Measurements from ENCODE around the gene PHF11. TPM values are rescaled to one million over a fixed set of nuclear protein-coding genes. Genes with fewer than 3 reads are reported as not detected.

The PHF11 gene
- total and polyA plus RNA-seq, 2 donors (not counting 3 experiments of a cell fraction or from before 2014, with no cell fraction given): 12.9 to 32.4 TPM

- H3K79me2 ChIP-seq (ENCODE audit: control insufficient read depth, insufficient read depth, low read length): no peaks in the 10 kb centered on the region
- no peaks in the 10 kb centered on the region for H4K20me1 ChIP-seq (replicated peaks; ENCODE audit: control insufficient read depth, extremely low read depth, insufficient read depth, low read length)
- ChIA-PET CTCF (no interaction called here), POLR2A (no interaction called here)
- DNase-seq (ENCODE audit: low read depth, low spot score): no peak
- dilution Hi-C loops (cut with MboI; ENCODE audit: extremely low pct_ligation_motif_present, low sequenced_read_pairs) (no loop called here), intact Hi-C loops (cut with micrococcal nuclease) (no loop called here)
- no TSS peak for BruUV-seq (replicated peaks)
- H3K4me2 ChIP-seq (ENCODE audit: insufficient read depth, low read length): no peak overlapping the region
- no peak for FAIRE-seq
- H3K27ac ChIP-seq (ENCODE audit: insufficient read depth, low read depth, low read length): no peak overlapping the region
- no peaks in the 10 kb centered on the region for H3K36me3 ChIP-seq (ENCODE audit: control insufficient read depth in 2 of 2, extremely low read depth in 1 of 2, insufficient read depth in 2 of 2, low read length in 2 of 2)
- no peak overlapping the region for H3K4me3 ChIP-seq (replicated peaks in 1 of 3; ENCODE audit: insufficient read depth in 1 of 3, low read depth in 1 of 3, low read length in 3 of 3)
- no peak overlapping the region for H2AFZ ChIP-seq (ENCODE audit: low read depth, low read length)
- TF ChIP-seq JUN (IDR thresholded peaks at IDR 0.05; ENCODE audit: borderline replicate concordance, insufficient read depth, insufficient read length, low read depth): no peak
- no peak for TF ChIP-seq POLR2AphosphoS5 (IDR thresholded peaks at IDR 0.05; ENCODE audit: insufficient read depth, low read depth, low read length)
- TF ChIP-seq MYC (IDR thresholded peaks at IDR 0.05; ENCODE audit: low read depth, low read length): no peak
- no peak for TF ChIP-seq CTCF (IDR thresholded peaks at IDR 0.05; ENCODE audit: extremely low read depth in 1 of 2, insufficient read depth in 1 of 2, low read depth in 1 of 2, low read length in 2 of 2)
- TF ChIP-seq POLR2A (IDR thresholded peaks at IDR 0.05; ENCODE audit: low read depth, low read length): no peak
- no peak for TF ChIP-seq FOS (IDR thresholded peaks at IDR 0.05; ENCODE audit: borderline replicate concordance, insufficient read depth, low read length)
- TF ChIP-seq EZH2 (IDR thresholded peaks at IDR 0.05; ENCODE audit: borderline replicate concordance, low read depth, low read length, severe bottlenecking): no peak
- TF ChIP-seq GATA2 (IDR thresholded peaks at IDR 0.05; ENCODE audit: insufficient read depth, insufficient read length, low read depth, low read length): no peak
- no peak for TF ChIP-seq MAX (IDR thresholded peaks at IDR 0.05; ENCODE audit: insufficient read depth, insufficient read length)
- H3K9me1 ChIP-seq (replicated peaks; ENCODE audit: control insufficient read depth, extremely low read depth, insufficient read depth, low read length): no peaks in the 10 kb centered on the region
- H3K9ac ChIP-seq (replicated peaks; ENCODE audit: extremely low read depth, insufficient read depth, low read length): no peak overlapping the region
- no peaks in the 10 kb centered on the region for H3K27me3 ChIP-seq (ENCODE audit: control insufficient read depth in 2 of 2, insufficient read depth in 2 of 2, low read length in 2 of 2)
- H3K9me3 ChIP-seq (replicated peaks; ENCODE audit: control insufficient read depth, insufficient read depth, low read length): no peaks in the 10 kb centered on the region
- H3K4me1 ChIP-seq (ENCODE audit: control insufficient read depth, extremely low read depth, insufficient read depth, low read length): no peaks in the 10 kb centered on the region
These were observed 23.6 kb upstream of the PHF11 start for GRCh38 chr13:49472186-49472585.

Measured in endothelial cell of umbilical vein (primary cell).